Esophagus muscularis mucosa (tissue), 4 donors: Measurements from ENCODE around the gene CEP57.

ENCODE experiments used
- CTCF ChIP-seq, 3 experiments: fragments of 200-600 bp in 2 of 3; fragments of 450-650 bp in 1 of 3; sonication (generic) in 2 of 3; IDR thresholded peaks; one replicate each; pipeline ENCODE4 v1.5.1; 2017 to 2019; ENCODE audit warnings: antibody characterized with exemption in 3 of 3, mild to moderate bottlenecking in 2 of 3, moderate library complexity in 1 of 3
- EP300 ChIP-seq: sonication (generic); formaldehyde crosslinking; IDR thresholded peaks from one replicate; pipeline ENCODE4 v1.6.1; 2017; ENCODE audit warnings: antibody characterized with exemption
- POLR2A ChIP-seq: fragments of 450-650 bp; IDR thresholded peaks from one replicate; pipeline ENCODE4 v1.6.1; 2017; ENCODE audit warnings: antibody characterized with exemption, moderate library complexity, mild to moderate bottlenecking, low read depth

GRCh38 chr11:95792200-95792599, 1.9 kb downstream of the CEP57 start:
- TF ChIP-seq CTCF (IDR thresholded peaks at IDR 0.05) (no peak), POLR2A (no peak), EP300 (no peak)
